ENCODE results near the gene MON1B. TPM values are rescaled to one million over a fixed set of nuclear protein-coding genes. Genes with fewer than 3 reads are reported as not detected.
"Not testable (repeated sequence)": the region's sequence is repeated elsewhere in the genome, so short reads cannot be mapped to it uniquely, and the experiment has no call there.

MON1B gene
- total RNA-seq, 4 donors from 2014 or later: 24.1 to 51.4 (median 40.7) TPM

DNA sequence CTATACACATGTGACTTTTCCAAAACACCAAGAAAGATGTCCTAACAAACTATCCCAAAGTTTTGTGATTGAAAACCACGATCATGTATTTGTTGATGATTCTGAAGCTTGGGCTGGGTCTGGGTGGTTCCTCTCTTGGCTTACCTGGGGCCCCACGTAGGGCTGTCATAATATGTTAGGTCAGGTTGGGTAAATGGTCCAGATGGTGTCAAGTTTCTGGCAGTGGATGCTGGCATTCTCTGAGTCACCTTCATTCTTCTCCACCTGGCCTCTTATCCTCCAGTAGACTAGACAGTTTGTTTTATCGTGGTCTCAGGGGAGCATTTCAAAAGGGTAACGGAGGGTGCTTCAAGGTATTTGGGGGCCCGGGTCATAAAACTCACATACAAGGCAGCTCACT lies 47.6 kb downstream of the MON1B start:
- Histone ChIP-seq H3K27me3 (no peaks in the 10 kb centered on the region), H3K4me3 (replicated peaks in 1 of 3) (no peak overlapping the region), H3K36me3 (no peaks in the 10 kb centered on the region), H3K9me3 (no peaks in the 10 kb centered on the region), H3K27ac (no peak overlapping the region), H3K4me1 (peaks cover 0 to 3% of the 10 kb centered on the region in 2 donors)
- TF ChIP-seq, protein P1, sequence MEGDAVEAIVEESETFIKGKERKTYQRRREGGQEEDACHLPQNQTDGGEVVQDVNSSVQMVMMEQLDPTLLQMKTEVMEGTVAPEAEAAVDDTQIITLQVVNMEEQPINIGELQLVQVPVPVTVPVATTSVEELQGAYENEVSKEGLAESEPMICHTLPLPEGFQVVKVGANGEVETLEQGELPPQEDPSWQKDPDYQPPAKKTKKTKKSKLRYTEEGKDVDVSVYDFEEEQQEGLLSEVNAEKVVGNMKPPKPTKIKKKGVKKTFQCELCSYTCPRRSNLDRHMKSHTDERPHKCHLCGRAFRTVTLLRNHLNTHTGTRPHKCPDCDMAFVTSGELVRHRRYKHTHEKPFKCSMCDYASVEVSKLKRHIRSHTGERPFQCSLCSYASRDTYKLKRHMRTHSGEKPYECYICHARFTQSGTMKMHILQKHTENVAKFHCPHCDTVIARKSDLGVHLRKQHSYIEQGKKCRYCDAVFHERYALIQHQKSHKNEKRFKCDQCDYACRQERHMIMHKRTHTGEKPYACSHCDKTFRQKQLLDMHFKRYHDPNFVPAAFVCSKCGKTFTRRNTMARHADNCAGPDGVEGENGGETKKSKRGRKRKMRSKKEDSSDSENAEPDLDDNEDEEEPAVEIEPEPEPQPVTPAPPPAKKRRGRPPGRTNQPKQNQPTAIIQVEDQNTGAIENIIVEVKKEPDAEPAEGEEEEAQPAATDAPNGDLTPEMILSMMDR (IDR thresholded peaks at IDR 0.05): no peak
- no peak for TF ChIP-seq POLR2A (IDR thresholded peaks at IDR 0.05)
- WGBS, 2 donors: 57 to 60% methylated on average over 5 of the region's 5 CpGs
- intact Hi-C loops (cut with DNase I): loop anchor here (10.0 kb wide), 1 partner anchor 206 kb away; no protein-coding TSS in a partner anchor
- DNase-seq: no peak

DNA sequence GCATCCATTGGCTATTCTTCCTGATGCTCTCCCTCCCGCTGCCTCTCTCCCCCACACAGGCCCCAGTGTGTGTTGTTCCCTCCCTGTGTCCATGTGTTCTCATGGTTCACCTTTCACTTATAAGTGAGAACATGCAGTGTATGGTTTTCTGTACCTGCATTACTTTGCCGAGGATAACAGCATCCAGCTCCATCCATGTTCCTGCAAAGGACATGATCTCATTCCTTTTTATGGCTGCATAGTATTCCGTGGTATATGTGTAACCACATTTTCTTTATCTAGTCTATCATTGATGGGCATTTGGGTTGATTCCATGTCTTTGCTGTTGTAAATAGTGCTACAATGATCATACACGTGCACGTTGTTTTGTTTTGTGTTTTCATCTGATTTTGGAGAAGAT lies 51.5 kb downstream of the MON1B start:
- H3K9me3 ChIP-seq; intact Hi-C loops (cut with DNase I); H3K4me3 ChIP-seq (replicated peaks in 1 of 3); H3K36me3 ChIP-seq; DNase-seq; H3K27ac ChIP-seq; H3K4me1 ChIP-seq; H3K27me3 ChIP-seq: not testable (repeated sequence)
- 93 to 98% methylated on average over 5 of the region's 5 CpGs for WGBS, 2 donors

DNA sequence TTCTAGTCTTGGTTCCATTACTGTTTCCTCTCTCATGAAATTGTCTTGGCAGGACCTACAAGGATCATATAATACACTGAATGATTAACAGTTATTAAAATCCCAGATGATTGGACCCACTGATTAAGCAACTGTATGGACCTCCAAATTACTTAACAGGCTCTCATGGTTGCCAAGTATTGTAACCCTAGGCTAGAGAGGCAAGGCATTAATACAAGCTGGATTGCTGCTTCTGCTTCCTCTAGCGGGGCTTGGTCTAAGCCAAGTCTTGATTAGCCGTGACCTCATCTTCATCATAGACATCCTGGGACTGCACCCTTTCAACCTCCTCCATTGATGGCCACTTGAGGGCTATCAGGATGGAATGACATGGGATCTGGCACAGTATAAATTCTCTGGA lies 55.2 kb downstream of the MON1B start:
- Histone ChIP-seq H3K9me3 (no peaks in the 10 kb centered on the region), H3K4me3 (replicated peaks in 1 of 3) (no peak overlapping the region), H3K27ac (no peak overlapping the region), H3K36me3 (no peaks in the 10 kb centered on the region), H3K27me3 (no peaks in the 10 kb centered on the region), H3K4me1 (no peaks in the 10 kb centered on the region)
- intact Hi-C loops (cut with DNase I): no loop called here
- TF ChIP-seq POLR2A (IDR thresholded peaks at IDR 0.05): no peak
- 90 to 91% methylated on average over 2 of the region's 2 CpGs for WGBS, 2 donors
- no peak for DNase-seq

DNA sequence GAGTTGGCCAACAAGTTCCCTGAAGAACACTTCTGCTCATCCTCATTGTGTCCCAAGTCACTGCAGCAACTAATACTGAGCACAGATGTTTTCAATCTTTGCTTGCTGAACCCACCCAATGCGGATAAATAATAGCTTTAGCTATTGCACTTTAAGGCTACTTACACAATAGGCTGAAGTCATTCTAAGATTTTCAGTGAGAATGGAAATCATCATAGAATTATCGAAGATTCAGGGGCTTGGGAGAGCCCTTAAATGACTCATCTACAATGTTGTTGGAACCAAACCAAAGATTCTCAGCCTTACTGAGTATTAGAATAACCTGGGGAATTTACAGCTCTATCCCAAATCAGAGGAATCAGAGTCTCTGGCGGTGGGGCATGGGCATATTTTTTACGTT lies 59.4 kb downstream of the MON1B start:
- TF ChIP-seq POLR2A (IDR thresholded peaks at IDR 0.05): no peak
- TF ChIP-seq, protein P1 (IDR thresholded peaks at IDR 0.05): no peak
- DNase-seq: no peak
- Histone ChIP-seq H3K4me1 (no peaks in the 10 kb centered on the region), H3K9me3 (no peaks in the 10 kb centered on the region), H3K36me3 (no peaks in the 10 kb centered on the region), H3K27me3 (no peaks in the 10 kb centered on the region), H3K27ac (no peak overlapping the region), H3K4me3 (replicated peaks in 1 of 3) (no peak overlapping the region)
- 71 to 83% methylated on average over 4 of the region's 4 CpGs for WGBS, 2 donors
- intact Hi-C loops (cut with DNase I): no loop called here

Other genes with a start within 250 kb of the MON1B start
- gene SYCE1L, start 8.2 kb downstream of the MON1B start, total RNA-seq: 1 to 10 TPM in 1 of 4 donors, not detected in 3; 3.9 TPM
- gene ADAMTS18, start 243.8 kb downstream of the MON1B start, total RNA-seq: under 1 TPM in 1 of 4 donors, not detected in 3; 0.75 TPM

Data from thyroid gland (tissue), 4 donors.